Endothelial cell of umbilical vein (primary cell): Measurements from ENCODE around the gene FLRT1. TPM values are rescaled to one million over a fixed set of nuclear protein-coding genes. Genes with fewer than 3 reads are reported as not detected.

Source experiments
- BruUV-seq: library from RNA; stranded (reverse); fragments of 400-500 nt; replicated peaks from 2 replicates; lab custom pipeline; 2021; lab: Mats Ljungman, UMichigan
- CTCF ChIA-PET: fragments of 300-600, 350-600 bp; sonication (Branson Sonifier 250); formaldehyde crosslinking; loops from one replicate; lab custom pipeline; 2021; ENCODE audit warnings: antibody characterized with exemption, inconsistent platforms; lab: Charles Lee
- POLR2A ChIA-PET: fragments of 300-600, 350-600 bp; sonication (Branson Sonifier 250); formaldehyde crosslinking; loops from one replicate; lab custom pipeline; 2021; ENCODE audit warnings: antibody characterized with exemption, inconsistent platforms; lab: Charles Lee
- DNase-seq: peaks from one replicate; pipeline ENCODE4 v3.0.0-alpha.2; 2011; ENCODE audit warnings: low read depth, low spot score
- FAIRE-seq: peaks from 2 replicates; lab custom pipeline; 2011; peaks lifted over from hg19 to GRCh38; lab: Jason Lieb, UNC
- H2AFZ ChIP-seq: 2 replicates; pipeline ENCODE4 v1.6.0; 2012; ENCODE audit warnings: low read depth, low read length, control low read depth, inconsistent platforms
- H3K27ac ChIP-seq: 2 replicates; pipeline ENCODE4 v1.5.1; 2011; ENCODE audit warnings: low read depth, mild to moderate bottlenecking, control low read depth, low read length, moderate library complexity; ENCODE audit not compliant: insufficient read depth
- H3K27me3 ChIP-seq, 2 experiments: 2 replicates each; pipeline versions ENCODE4 v1.6.0 to v1.6.1; 2011; ENCODE audit warnings: low read length in 2 of 2, mixed read lengths in 1 of 2; ENCODE audit not compliant: control insufficient read depth in 2 of 2, insufficient read depth in 2 of 2
- H3K36me3 ChIP-seq, 2 experiments: 2 replicates in 1 of 2; 3 replicates in 1 of 2; pipeline ENCODE4 v1.5.1; 2011; ENCODE audit warnings: low read length in 2 of 2, mild to moderate bottlenecking in 1 of 2, moderate library complexity in 1 of 2; ENCODE audit not compliant: control insufficient read depth in 2 of 2, insufficient read depth in 2 of 2; ENCODE audit errors: extremely low read depth in 1 of 2
- H3K4me1 ChIP-seq: 3 replicates; pipeline ENCODE4 v1.5.1; 2011; ENCODE audit warnings: mild to moderate bottlenecking, low read length; ENCODE audit not compliant: control insufficient read depth, insufficient read depth; ENCODE audit errors: extremely low read depth
- H3K4me2 ChIP-seq: 2 replicates; pipeline ENCODE4 v1.6.1; 2011; ENCODE audit warnings: low read length, control low read depth, mixed read lengths; ENCODE audit not compliant: insufficient read depth
- H3K4me3 ChIP-seq, 3 experiments: fragments of 200-600 bp in 1 of 3; sonication (generic), shearing (Covaris generic) in 1 of 3; replicated peaks in 1 of 3; 2 replicates each; pipeline ENCODE4 v1.5.1; 2011 to 2016; ENCODE audit warnings: control low read depth in 3 of 3, low read length in 3 of 3, mild to moderate bottlenecking in 2 of 3, inconsistent platforms in 1 of 3, low read depth in 1 of 3, moderate library complexity in 1 of 3; ENCODE audit not compliant: insufficient read depth in 1 of 3
- H3K79me2 ChIP-seq: 2 replicates; pipeline ENCODE4 v1.6.0; 2012; ENCODE audit warnings: low read length, inconsistent platforms; ENCODE audit not compliant: control insufficient read depth, insufficient read depth
- H3K9ac ChIP-seq: replicated peaks from 2 replicates; pipeline ENCODE3; 2011; ENCODE audit warnings: low read length, control low read depth; ENCODE audit not compliant: insufficient read depth; ENCODE audit errors: extremely low read depth
- H3K9me1 ChIP-seq: replicated peaks from 3 replicates; pipeline ENCODE4 v1.6.0; 2011; ENCODE audit warnings: mild to moderate bottlenecking, low read length; ENCODE audit not compliant: control insufficient read depth, insufficient read depth; ENCODE audit errors: extremely low read depth
- H3K9me3 ChIP-seq: replicated peaks from 2 replicates; pipeline ENCODE4 v1.5.1; 2012; ENCODE audit warnings: low read length, inconsistent platforms; ENCODE audit not compliant: control insufficient read depth, insufficient read depth
- H4K20me1 ChIP-seq: replicated peaks from 2 replicates; pipeline ENCODE3; 2011; ENCODE audit warnings: mild to moderate bottlenecking, low read length; ENCODE audit not compliant: control insufficient read depth, insufficient read depth; ENCODE audit errors: extremely low read depth
- EZH2 ChIP-seq: IDR thresholded peaks from 2 replicates; pipeline ENCODE4 v1.6.1; 2012; ENCODE audit warnings: borderline replicate concordance, low read depth, mild to moderate bottlenecking, moderate library complexity, low read length, inconsistent platforms; ENCODE audit not compliant: severe bottlenecking
- FOS ChIP-seq: IDR thresholded peaks from 2 replicates; pipeline ENCODE4 v1.6.1; 2011; ENCODE audit warnings: mild to moderate bottlenecking, low read length, moderate library complexity, borderline replicate concordance; ENCODE audit not compliant: insufficient read depth
- GATA2 ChIP-seq: IDR thresholded peaks from 2 replicates; pipeline ENCODE4 v1.7.0; 2011; ENCODE audit warnings: low read depth, mild to moderate bottlenecking, moderate library complexity, mixed read lengths, low read length; ENCODE audit not compliant: insufficient read length, insufficient read depth
- POLR2AphosphoS5 ChIP-seq: IDR thresholded peaks from 2 replicates; pipeline ENCODE4 v1.6.1; 2012; ENCODE audit warnings: low read depth, mild to moderate bottlenecking, control low read depth, low read length, moderate library complexity; ENCODE audit not compliant: insufficient read depth
- dilution Hi-C: fragments of 300-500 bp; cut with MboI; formaldehyde crosslinking; loops from one replicate; pipeline ENCODE4 v1.15.0; 2019; ENCODE audit warnings: low sequenced_read_pairs; ENCODE audit not compliant: extremely low pct_ligation_motif_present
- intact Hi-C: fragments of 100-400 bp; cut with micrococcal nuclease; formaldehyde crosslinking; loops from one replicate; pipeline ENCODE4 v1.10.0; 2022
- polyA plus RNA-seq, 4 experiments: library from polyadenylated mRNA; depleted of rRNA in 3 of 4; stranded (reverse) in 3 of 4; unstranded in 1 of 4; fragments of >200 nt; gene quantifications; 2 replicates each; pipeline versions ENCODE4 v1.2.1 to v1.2.3, GENCODE V29; 2011 to 2012; ENCODE audit warnings: missing spikeins in 1 of 4
- total RNA-seq: library from RNA; stranded (reverse); gene quantifications from 2 replicates; pipeline ENCODE4 v1.2.3, GENCODE V29; 2021
- TF ChIP-seq, protein P1 (sequence below), 2 donors: IDR thresholded peaks; 1 replicate in 1 of 2; 2 replicates in 1 of 2; pipeline ENCODE4 v1.5.1; 2011; ENCODE audit warnings: low read length in 2 of 2, mild to moderate bottlenecking in 2 of 2, moderate library complexity in 2 of 2, control low read depth in 1 of 2, inconsistent platforms in 1 of 2, low read depth in 1 of 2; ENCODE audit not compliant: insufficient read depth in 1 of 2; ENCODE audit errors: extremely low read depth in 1 of 2
- TF ChIP-seq, protein P2 (sequence below): IDR thresholded peaks from 2 replicates; pipeline ENCODE4 v1.6.1; 2011; ENCODE audit not compliant: insufficient read depth, insufficient read length

FLRT1 gene
- total and polyA plus RNA-seq, 2 donors (not counting 3 experiments of a cell fraction or from before 2014, with no cell fraction given), result not detected

DNA sequence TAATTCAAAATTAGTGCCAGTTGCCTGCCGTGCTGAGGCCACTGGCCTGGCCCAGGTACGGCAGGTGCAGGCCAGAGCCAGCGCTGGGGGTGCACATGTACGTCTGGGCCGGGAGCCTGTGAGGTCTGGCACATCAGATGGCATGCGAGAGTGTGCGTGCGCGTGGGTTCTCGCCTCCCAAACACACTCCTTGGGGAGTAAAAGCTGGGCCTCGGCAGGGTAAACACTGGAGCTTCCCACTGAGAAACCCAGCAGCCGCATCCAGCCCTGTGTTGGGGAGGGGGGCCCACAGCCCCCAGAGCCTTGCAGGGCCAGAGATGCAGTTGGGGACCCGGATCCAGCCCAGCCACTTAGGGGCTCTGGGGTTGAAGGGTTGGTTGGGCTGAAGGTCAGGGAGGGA, 37.8 kb downstream of the FLRT1 start:
- H3K9me1 ChIP-seq, result no peaks in the 10 kb centered on the region
- H3K79me2 ChIP-seq, result no peaks in the 10 kb centered on the region
- DNase-seq, result no peak
- FAIRE-seq, result no peak
- no peaks in the 10 kb centered on the region for H3K27me3 ChIP-seq
- no peak overlapping the region for H3K4me3 ChIP-seq
- no peaks in the 10 kb centered on the region for H3K4me1 ChIP-seq
- H3K4me2 ChIP-seq, result no peak overlapping the region
- ChIA-PET CTCF (interaction anchor here (1.4 kb wide), 1 partner anchor 18 kb away, joined by 4 read pairs; no protein-coding TSS in a partner anchor), POLR2A (no interaction called here)
- H2AFZ ChIP-seq, result no peak overlapping the region
- H4K20me1 ChIP-seq, result no peaks in the 10 kb centered on the region
- TF ChIP-seq POLR2AphosphoS5 (no peak), GATA2 (no peak), FOS (no peak), EZH2 (no peak)
- TF ChIP-seq, protein P1, sequence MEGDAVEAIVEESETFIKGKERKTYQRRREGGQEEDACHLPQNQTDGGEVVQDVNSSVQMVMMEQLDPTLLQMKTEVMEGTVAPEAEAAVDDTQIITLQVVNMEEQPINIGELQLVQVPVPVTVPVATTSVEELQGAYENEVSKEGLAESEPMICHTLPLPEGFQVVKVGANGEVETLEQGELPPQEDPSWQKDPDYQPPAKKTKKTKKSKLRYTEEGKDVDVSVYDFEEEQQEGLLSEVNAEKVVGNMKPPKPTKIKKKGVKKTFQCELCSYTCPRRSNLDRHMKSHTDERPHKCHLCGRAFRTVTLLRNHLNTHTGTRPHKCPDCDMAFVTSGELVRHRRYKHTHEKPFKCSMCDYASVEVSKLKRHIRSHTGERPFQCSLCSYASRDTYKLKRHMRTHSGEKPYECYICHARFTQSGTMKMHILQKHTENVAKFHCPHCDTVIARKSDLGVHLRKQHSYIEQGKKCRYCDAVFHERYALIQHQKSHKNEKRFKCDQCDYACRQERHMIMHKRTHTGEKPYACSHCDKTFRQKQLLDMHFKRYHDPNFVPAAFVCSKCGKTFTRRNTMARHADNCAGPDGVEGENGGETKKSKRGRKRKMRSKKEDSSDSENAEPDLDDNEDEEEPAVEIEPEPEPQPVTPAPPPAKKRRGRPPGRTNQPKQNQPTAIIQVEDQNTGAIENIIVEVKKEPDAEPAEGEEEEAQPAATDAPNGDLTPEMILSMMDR (IDR thresholded peaks at IDR 0.05; ENCODE audit: extremely low read depth in 1 of 2, insufficient read depth in 1 of 2, low read depth in 1 of 2, low read length in 2 of 2), result no peak
- TF ChIP-seq, protein P2, sequence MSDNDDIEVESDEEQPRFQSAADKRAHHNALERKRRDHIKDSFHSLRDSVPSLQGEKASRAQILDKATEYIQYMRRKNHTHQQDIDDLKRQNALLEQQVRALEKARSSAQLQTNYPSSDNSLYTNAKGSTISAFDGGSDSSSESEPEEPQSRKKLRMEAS, result no peak
- dilution Hi-C loops (no loop called here), intact Hi-C loops (no loop called here)
- H3K9me3 ChIP-seq, result no peaks in the 10 kb centered on the region
- H3K9ac ChIP-seq, result no peak overlapping the region
- BruUV-seq, result no TSS peak
- no peaks in the 10 kb centered on the region for H3K36me3 ChIP-seq
- no peak overlapping the region for H3K27ac ChIP-seq
